DMS114 treated with DMSO at 0.1 percent for 48 hours (cell line): ENCODE results near the gene DIRAS2.

Experiments
- DNase-seq: peaks from one replicate; lab custom pipeline; 2025; ENCODE audit not compliant: unreplicated experiment; lab: John Stamatoyannopoulos, UW

The DIRAS2 gene

DNA sequence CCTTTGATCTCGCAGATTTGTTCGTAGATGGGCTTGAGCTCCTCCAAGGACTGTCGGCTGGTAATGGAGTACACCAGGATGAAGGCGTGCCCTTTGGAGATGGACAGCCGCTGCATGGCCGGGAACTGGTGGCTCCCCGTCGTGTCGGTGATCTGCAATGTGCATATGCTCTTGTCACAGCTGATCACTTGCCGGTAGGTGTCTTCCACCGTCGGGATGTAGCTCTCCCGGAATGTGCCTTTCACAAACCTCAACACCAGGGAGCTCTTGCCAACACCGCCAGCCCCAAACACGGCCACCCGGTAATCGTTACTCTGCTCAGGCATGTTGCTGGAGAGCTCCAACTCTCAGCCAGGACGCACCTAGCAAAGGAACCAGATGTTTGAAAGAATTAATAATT, 29.1 kb downstream of the DIRAS2 start:
- no peak for DNase-seq

DNA sequence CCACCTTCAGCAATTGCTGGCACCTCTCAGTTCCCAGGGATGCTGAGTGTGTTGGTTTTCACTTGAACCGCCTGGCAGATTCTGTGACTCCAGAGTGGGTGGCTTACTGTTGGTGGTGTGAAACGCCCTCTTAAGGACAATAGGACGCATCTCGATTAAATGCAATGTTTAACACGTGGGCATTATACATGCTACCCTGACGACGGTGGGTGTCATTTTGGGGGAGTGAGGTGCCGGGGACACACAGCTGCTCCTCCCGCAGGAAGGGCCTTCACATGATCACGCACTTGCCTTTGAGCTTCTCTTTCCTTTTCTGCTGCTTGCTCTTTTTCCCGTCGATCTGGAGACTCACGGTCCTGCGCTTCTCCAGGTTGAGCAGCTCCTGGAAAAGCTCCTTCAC, 29.7 kb downstream of the DIRAS2 start:
- DNase-seq = no peak

DNA sequence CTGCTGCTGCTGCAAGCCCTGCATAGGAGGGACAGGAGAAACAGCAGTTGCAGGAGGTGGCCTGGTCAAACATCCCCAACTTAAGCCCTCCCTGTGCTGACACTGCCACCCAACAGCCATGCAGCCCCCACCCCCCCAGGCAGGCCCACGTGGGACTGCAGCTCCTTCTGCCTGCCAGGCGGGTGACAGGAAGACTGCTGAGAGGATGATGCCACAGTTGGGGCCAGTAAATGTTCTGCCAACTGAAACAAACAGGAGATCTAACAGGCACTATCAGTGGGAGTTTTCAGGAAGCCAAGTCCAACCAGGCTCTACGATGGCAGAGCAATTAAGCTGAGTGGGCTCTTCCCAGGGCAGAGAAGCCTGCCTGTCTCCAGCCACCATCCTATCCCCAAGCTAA, 31.1 kb downstream of the DIRAS2 start:
- no peak for DNase-seq

DNA sequence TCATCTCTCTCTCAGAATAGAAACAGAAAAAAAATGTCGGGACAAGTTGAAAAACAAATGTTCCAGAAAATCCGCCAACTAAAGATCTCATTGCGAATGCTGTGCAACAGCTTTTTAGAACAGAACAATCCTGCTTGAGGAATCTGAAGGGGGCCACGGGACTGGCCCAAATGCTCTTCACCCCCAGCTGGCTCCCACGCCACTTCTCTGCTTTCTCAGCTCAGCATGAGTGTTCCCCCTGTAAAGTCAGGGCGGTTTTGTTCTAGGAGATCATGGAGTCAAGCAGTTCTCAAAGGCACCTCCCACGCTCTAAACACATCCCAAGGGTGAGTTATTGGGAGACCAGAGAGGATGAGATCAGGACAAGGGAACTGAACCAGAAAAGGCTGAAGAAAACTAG, 31.5 kb downstream of the DIRAS2 start:
- no peak for DNase-seq

DNA sequence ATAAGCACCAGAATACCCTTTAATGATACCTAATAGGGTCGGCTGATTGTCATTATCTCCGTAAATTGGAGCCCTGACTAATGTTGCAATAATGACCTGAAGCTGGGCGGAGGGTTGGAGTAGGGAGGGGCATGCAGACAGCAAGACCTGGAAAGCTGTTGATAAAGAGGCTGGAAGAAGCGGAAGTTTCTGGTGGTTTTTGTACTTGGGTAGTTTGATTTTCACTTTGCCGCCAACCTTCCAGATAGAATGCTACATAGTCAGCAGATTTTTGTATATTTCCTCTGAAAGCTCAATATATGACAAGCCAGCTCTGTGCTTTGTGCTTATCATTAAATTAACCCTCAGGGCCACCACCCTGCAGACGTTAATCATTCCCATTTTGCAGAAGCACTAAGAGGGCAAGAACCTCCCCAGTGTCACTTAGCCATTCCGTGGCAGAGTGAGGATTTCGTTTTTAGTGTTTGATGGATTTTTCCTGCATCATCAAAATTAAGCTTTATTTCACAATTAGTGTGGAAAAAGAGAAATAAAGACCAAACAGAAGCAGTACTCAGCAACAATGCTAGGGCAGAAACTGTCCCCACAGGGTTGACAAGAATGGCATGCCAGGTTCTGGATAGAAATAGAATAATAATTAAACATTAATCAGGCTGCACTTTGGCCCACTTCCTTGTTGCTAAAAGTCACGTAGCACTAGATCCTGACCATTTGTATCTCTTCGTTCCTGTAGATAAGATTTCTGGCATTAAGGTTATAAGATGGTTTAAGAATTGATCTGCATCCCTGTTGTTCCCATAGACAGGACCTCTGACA, 34.7 kb downstream of the DIRAS2 start:
- no peak for DNase-seq

DNA sequence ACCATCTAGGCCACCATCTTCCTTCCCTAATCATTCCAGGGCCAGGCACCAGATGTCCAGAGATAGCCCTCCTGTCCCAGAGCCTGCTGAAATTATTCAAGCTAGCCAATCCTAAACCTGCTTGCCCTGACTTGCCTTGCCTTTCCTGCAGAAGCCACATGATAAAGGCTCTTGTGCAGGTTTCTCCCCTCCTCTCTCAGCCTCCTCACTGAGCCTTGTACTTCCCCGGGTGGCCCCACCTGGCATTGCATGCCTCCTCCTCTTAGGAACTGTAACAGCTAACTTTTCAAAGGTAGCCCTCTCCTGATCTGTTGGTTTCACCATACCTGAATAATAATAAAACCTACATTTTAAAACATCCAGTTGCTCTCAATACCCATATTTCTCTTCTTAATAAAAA, 42.6 kb downstream of the DIRAS2 start:
- DNase-seq = no peak

DNA sequence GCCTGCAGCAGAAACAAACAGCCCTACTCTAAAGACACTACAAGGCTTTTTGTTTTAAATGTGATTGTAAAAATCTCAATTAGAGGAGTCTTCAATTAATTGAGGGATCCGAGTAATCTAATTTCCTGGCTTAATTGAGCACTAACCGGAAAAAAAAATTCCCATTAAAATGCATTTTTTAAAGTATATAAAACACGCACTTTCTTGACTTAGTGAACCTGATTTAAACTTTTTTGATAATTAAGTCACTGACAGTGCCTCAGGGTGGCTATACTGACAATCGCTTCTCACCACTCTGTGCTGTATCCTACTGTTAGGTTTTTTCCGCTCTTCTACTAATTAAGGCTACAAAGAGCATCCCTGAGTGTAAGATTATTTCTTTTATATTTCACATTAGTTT, 44.4 kb downstream of the DIRAS2 start:
- DNase-seq = no peak

DNA sequence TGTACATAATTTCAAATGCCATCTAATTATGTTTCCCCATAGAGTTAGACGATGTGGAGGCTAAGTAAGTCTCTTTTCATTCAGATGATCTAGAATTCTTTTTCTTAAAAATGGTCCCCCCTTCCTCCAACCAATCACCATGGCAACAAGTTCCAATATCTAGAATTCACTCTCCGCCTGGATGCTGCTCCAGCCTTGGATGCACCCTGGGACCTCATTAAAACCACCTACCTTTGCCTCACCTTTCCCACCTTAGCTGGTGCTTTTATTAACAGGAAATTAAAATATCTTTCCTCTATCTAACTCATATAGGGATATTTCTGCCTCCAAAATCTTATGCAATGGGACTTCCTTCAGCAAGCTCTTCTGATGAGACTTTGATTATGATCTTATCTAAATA, 49.0 kb downstream of the DIRAS2 start:
- no peak for DNase-seq

DNA sequence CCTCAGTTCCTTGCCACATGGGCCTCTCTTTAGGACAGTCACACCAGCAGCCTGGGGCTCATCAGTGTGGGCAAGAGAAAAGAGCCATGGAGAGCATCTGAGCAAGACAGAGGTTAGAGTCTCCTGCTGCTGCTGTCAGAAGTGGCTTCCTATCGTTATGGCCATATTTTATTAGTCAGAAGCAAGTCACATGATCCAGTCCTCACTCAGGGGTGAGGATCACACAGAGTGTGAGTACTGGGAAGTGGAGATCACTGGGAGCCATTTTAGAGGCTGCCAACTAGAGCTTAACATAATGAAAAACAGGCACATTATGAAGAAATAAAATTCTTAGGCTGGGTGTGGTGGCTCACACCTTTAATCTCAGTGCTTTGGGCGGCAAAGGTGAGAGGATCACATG, 62.0 kb downstream of the DIRAS2 start:
- no peak for DNase-seq

DNA sequence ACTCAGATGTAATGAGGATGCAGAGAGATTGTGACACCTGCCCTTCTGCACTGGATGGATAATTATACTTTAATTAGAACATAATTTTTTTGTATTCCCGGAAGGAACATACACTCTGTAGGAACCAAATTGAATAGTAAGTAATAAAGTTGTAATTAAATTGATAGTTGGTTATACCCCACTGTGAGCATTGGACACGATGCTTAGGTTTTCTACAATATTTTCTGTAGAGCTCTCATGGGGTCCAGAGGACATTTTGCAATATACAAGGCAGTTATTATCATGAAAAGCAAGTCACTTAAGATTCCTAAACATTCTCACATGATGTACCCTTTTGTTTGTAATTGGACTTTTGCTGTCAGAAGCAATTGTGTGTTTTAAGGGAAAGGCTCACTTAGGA, 63.4 kb downstream of the DIRAS2 start:
- DNase-seq = no peak

DNA sequence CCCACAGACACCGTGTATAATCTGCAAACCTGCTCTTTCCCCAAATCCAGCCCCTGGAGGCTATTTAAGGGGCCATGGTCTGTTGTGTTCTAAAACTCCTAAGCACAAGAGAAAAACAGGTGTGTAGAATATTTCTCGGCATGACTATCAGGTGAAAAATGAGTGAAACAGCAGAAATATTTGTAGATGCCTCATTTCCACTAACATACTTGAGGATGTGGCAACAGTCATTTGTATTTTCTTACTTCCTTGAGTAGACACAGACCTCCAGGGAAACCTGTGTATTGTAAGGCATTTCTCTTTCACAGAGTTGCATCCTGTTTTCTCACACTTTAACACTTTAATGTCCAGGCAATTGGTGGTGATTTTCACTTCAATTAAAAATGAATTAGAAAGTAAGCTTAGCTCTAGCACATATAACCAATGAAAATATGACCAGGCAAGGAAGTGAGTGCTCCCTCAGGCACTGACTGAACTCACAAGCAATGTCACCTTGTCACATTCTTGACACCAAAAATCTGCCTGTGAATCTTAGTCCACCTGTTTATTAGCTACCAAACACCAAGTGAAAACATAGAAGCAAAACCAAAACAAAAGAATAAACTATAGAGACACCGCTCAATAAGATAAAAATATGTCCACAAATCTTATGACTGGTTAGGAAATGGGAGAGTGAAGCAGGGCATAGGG, 64.4 kb downstream of the DIRAS2 start:
- no peak for DNase-seq

DNA sequence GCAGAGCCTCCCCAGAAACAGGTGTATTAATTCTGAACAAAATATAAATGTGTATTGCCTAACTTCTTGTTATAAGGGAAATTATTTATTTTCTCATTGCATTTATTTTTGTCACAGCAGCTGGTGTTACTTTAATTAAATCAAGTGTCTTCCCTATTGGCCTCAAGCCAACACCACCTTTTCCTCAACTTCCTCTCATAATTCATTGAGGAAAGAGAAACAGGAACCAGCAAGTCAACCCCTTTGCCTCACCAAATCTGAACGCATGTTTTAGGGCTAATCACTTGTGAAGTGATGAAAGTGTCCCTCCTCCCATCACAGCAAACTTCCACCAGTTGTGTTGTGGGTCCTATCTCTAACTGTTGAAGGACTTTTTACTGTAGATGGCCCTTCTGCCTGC, 73.1 kb downstream of the DIRAS2 start:
- no peak for DNase-seq

DNA sequence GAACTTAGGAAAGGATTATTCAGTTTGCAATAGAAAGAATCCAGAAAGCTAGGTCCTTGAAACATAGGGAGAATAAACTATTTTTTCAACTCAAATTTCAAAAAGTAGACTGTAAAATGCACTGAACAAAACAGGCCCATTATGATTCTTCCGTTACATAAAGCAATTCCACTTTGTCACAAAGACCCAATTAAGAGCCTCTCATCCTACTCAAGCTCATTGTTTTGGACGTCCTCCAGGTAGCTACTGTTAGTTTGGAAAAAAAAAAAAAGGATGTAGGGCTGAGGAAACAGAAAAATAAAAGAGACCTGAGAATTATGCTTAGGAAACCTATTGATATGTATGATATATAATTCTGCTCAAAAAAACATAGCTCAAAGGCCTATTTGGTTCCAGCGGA, 74.0 kb downstream of the DIRAS2 start:
- DNase-seq = no peak

DNA sequence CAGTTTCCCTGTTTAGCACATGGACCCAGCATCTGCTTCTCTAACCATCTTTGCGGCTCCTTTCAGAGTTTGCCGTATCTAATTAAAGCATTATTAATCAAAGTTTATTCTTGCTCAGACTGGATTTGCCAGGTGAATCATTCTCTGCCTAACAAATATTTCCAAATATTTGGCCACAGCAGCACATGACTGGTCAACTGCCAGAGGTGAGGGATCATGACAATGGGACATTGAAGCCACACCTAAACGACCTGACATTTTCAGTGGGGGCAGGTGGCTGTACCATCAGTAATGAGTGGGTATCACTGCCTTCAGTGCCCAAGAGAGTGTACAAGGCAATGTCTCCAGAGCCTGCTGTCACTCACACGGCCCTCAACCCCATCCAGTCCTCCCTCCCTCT, 80.4 kb downstream of the DIRAS2 start:
- DNase-seq = no peak
